Spleen (tissue), 7 donors: ENCODE measurements around the gene KCNH6.

Experiments
- CTCF ChIP-seq, 11 experiments: fragments of 200-600 bp in 7 of 11; fragments of 450-650 bp in 4 of 11; sonication (generic) in 4 of 11; IDR thresholded peaks in 8 of 11; conservative IDR thresholded peaks in 3 of 11; 1 replicate in 7 of 11; 2 replicates in 4 of 11; pipeline versions ENCODE4 v1.4.0 to v1.8.0; 2016 to 2021; ENCODE audit warnings: antibody characterized with exemption in 11 of 11, inconsistent platforms in 4 of 11, mild to moderate bottlenecking in 1 of 11
- POLR2A ChIP-seq, 3 donors: fragments of 450-650 bp; IDR thresholded peaks; one replicate each; pipeline ENCODE4 v1.5.1; 2017; ENCODE audit warnings: antibody characterized with exemption in 3 of 3, mild to moderate bottlenecking in 1 of 3
- donor health status: DM: no; HTN: no; CAD: no; lungs with moderate emphysema.
- donor health status: DM: no; HTN: no; CAD: no.
- donor health status: DM: no; HTN: no; CAD: no.

- TF ChIP-seq CTCF (IDR thresholded peaks at IDR 0.05 in 8 of 11, conservative IDR thresholded peaks at IDR 0.05 in 3 of 11): no peak
- TF ChIP-seq POLR2A (IDR thresholded peaks at IDR 0.05): no peak
These were observed 43.5 kb upstream of the KCNH6 start for GRCh38 chr17:63479495-63480184.
